ENCODE results near the gene PCSK6.

GRCh38 chr15:101318147-101318819 is 171.2 kb downstream of the PCSK6 start:
- TF ChIP-seq EZH2 (IDR thresholded peaks at IDR 0.05; ENCODE audit: insufficient read depth, low read length) (no peak), CTCF (IDR thresholded peaks at IDR 0.05; ENCODE audit: insufficient read depth, low read depth, low read length) (no peak)
